ENCODE measurements around the gene GID8.

The GID8 gene

DNA sequence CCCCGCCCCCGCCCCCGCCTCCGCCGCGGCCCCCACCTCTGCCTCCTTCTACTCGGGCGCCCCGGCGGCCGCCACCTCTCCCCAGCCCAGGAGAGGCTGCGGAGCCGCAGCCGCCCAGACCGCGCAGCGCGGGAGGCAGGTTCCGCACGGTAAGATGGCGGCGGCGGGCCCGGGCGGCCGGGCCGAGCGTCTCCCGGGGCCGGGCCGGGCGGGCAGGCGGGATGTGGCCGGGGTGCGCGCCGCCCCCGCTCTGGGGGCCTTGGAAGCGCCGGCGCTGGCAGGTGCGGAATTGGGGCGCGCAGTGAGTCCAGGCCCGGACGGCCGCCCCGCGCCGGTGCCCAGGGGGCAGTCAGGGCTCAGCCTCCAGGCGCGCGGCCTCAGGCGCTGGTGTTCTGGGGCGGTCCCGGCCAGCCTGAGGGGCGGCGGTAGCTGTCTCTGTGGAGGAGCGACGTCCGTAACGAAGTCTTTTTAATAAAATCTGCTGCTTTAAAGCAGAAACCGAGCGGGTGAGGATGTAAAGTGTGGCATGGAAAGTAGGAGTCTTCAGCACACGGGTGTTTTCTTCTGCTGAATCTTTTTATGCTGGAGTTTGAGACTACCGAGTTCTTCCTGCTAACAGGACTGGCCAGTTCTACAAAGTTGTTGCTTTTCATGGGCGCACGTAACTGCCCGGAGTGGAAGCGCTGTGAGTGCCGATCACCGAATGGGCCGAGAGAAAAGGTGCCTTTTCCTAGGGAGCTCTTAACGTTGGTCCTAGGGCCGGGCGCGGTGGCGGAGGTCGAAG, at the start of gene GID8:
Gene GID8, plus strand, starts transcription at position 43 of the 784 bp plus-strand sequence. CDS start 3,356 bp downstream, outside the sequence.
- H3K4me3 Mint-ChIP-seq: no peak within 1 kb of the TSS
- DNase-seq (ENCODE audit: low spot score in 2 of 2) (peak; percentile 63), ATAC-seq (peak; percentile 76)
- no peaks in the 10 kb centered on the region for H3K9me3 Mint-ChIP-seq
- H3K36me3 Mint-ChIP-seq: peaks cover 50% of the 10 kb centered on the region
- peak within 1 kb of the TSS; percentile 98 for H3K27ac Mint-ChIP-seq
- H3K4me1 Mint-ChIP-seq: peaks cover 27% of the 10 kb centered on the region

DNA sequence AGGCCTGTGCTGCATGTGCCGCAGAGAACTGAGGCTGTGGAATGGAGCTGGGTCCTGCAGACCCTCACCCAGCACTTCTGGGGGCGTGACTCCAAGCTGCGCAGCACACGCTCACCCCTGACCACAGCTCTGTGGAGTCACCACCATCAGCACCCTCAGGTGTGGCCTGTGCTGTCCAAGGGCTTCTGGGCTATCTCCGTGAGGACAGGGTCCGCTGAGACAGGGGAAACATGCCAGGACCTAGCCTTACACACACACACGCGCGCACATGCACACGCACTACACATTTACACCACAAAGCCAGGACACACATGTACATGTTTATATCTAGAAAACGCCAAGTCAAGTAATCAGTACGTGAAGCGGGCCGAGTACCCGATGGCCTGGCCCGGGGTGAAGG, 49.5 kb upstream of the GID8 start:
- Mint-ChIP-seq H3K4me3 (no peak overlapping the region), H3K4me1 (peaks cover 12% of the 10 kb centered on the region), H3K36me3 (peaks cover 75% of the 10 kb centered on the region), H3K27ac (no peak overlapping the region), H3K9me3 (no peaks in the 10 kb centered on the region)
- ATAC-seq (no peak), DNase-seq (ENCODE audit: low spot score in 2 of 2) (no peak)

- no peak overlapping the region for H3K4me3 Mint-ChIP-seq
- ATAC-seq (no peak), DNase-seq (ENCODE audit: low spot score in 2 of 2) (no peak)
- peaks cover 12% of the 10 kb centered on the region for H3K4me1 Mint-ChIP-seq
- H3K27ac Mint-ChIP-seq: no peak overlapping the region
- peaks cover 80% of the 10 kb centered on the region for H3K36me3 Mint-ChIP-seq
- no peaks in the 10 kb centered on the region for H3K9me3 Mint-ChIP-seq
Observed at GRCh38 chr20:62888910-62889309, 49.0 kb upstream of the GID8 start.

DNA sequence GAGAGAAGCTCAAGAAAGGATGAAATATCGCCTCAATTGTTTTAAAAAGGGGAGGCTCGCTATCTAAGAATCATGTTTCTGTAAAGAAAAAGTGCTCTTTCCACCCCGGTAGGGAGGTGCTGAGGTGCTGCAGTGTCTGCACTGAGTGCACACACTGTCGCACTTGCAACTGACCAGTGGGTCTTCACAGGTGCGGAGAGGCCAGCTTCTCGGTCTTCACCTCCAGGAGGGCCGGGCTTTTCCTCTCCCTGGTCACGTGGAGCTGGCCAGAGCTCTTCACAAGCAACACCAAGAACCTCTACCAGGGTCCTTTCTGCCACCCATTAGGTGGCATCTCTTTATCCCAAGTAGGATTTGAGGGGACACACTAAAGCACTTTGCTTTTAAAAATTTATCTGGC, 48.5 kb upstream of the GID8 start:
- no peak overlapping the region for H3K27ac Mint-ChIP-seq
- H3K4me1 Mint-ChIP-seq: peaks cover 12% of the 10 kb centered on the region
- no peak for ATAC-seq
- H3K36me3 Mint-ChIP-seq: peaks cover 85% of the 10 kb centered on the region
- no peaks in the 10 kb centered on the region for H3K9me3 Mint-ChIP-seq
- DNase-seq (ENCODE audit: low spot score in 2 of 2): no peak
- H3K4me3 Mint-ChIP-seq: no peak overlapping the region

DNA sequence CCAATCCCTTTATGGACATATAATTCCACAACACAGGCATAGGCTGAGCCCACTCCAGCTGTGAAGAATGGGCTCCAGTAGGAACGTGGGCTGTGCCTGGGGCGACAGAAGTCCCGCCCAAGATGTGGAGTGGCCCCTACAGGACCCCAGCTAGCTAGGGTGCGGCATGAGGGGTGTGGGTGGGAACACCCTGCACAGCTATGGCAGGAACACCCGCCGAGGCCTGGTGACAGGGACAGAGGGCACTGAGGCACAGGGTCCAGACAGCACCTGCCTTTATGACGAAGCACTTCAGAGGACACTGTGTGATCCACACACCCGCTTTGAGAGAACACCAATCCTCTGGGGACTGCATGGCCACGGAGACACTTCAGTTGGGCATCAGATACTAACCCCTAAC, 48.1 kb upstream of the GID8 start:
- Mint-ChIP-seq H3K27ac (no peak overlapping the region), H3K36me3 (peaks cover 90% of the 10 kb centered on the region), H3K9me3 (no peaks in the 10 kb centered on the region), H3K4me3 (no peak overlapping the region), H3K4me1 (peaks cover 12% of the 10 kb centered on the region)
- ATAC-seq (no peak), DNase-seq (ENCODE audit: low spot score in 2 of 2) (no peak)

GRCh38 chr20:62890444-62890843, 47.5 kb upstream of the GID8 start:
- Mint-ChIP-seq H3K9me3 (no peaks in the 10 kb centered on the region), H3K36me3 (peaks cover 95% of the 10 kb centered on the region), H3K4me3 (no peak overlapping the region), H3K4me1 (peaks cover 16% of the 10 kb centered on the region), H3K27ac (peak overlapping the region; percentile 56)
- ATAC-seq (no peak), DNase-seq (ENCODE audit: low spot score in 2 of 2) (no peak)

- ATAC-seq (no peak), DNase-seq (ENCODE audit: low spot score in 2 of 2) (no peak)
- Mint-ChIP-seq H3K27ac (no peak overlapping the region), H3K9me3 (no peaks in the 10 kb centered on the region), H3K4me3 (no peak overlapping the region), H3K4me1 (peaks cover 18% of the 10 kb centered on the region), H3K36me3 (peaks cover 100% of the 10 kb centered on the region)
Observed at GRCh38 chr20:62891111-62891510, 46.8 kb upstream of the GID8 start.

DNA sequence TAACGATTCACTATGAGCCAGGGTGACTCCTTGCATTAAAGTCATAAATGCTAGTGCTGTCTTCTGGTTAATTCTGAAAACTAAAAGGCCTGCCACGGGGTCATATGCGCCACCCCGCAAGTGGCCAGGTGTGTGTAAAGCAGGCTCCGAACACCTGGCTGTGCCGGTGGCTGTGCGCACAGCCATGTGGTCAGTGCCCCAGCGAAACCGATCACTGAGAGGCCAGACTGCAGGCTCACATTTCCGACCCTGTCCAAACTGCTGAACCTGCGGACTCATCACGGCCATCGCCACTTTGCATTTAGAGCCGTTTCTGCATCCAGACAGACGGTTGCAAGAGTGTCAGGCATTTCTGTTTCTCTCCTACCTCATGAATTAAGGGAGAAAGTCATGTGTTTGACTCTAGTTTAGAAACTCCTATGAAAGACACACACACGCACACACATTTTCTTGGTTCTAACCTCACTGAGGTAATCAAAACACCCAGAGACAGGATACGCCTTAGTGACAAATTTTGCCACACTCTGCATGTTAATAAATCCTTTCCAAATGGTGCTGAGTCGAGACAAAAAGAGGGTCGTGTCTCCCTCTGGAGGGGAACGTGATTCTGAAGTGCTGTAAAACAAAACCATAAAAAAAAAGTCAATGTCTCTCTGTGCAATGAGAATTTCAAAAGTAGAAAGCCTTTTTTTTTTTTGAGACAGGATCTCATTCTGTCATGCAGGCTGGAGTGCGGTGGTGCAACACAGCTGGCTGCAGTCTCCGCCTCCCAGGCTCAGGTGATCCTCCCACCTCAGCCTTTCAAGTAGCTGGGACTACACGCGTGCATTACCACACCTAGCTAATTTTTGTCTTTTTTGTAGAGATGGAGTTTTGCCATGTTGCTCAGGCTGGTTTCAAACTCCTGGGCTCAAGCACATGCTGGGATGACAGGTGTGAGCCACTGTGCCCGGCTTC, 45.3 kb upstream of the GID8 start:
- Mint-ChIP-seq H3K4me1 (peaks cover 11% of the 10 kb centered on the region), H3K9me3 (no peaks in the 10 kb centered on the region), H3K36me3 (peaks cover 93% of the 10 kb centered on the region), H3K27ac (no peak overlapping the region), H3K4me3 (no peak overlapping the region)
- DNase-seq (ENCODE audit: low spot score in 2 of 2): no peak
- no peak for ATAC-seq

GRCh38 chr20:62893700-62894099, 44.2 kb upstream of the GID8 start:
- Mint-ChIP-seq H3K27ac (no peak overlapping the region), H3K4me3 (no peak overlapping the region), H3K36me3 (peaks cover 88% of the 10 kb centered on the region), H3K4me1 (peaks cover 13% of the 10 kb centered on the region), H3K9me3 (no peaks in the 10 kb centered on the region)
- DNase-seq (ENCODE audit: low spot score in 2 of 2) (no peak), ATAC-seq (no peak)

- ATAC-seq (no peak), DNase-seq (ENCODE audit: low spot score in 2 of 2) (no peak)
- H3K36me3 Mint-ChIP-seq: peaks cover 88% of the 10 kb centered on the region
- H3K4me1 Mint-ChIP-seq: peaks cover 19% of the 10 kb centered on the region
- H3K9me3 Mint-ChIP-seq: no peaks in the 10 kb centered on the region
- H3K27ac Mint-ChIP-seq: no peak overlapping the region
- H3K4me3 Mint-ChIP-seq: no peak overlapping the region
Observed at GRCh38 chr20:62894261-62894660, 43.7 kb upstream of the GID8 start.

DNA sequence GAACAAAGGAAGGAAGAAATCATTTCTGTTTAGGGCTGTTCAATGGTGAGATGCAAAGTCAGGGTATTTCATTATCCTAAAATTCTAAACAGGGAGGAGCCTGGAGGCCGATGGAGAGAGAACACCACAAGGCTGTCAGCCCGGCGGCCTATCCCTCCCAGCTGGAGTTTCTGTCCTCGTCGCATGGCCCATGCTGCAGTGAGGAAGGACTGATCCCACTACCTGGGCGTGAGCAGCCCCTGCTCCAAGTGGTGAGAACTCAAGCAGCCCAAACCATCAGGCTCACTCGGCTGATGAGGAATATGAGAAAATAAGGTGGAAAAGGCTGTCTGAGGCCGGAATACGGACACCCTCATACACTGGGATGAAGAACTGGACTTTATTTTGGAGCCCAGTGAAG, 42.4 kb upstream of the GID8 start:
- H3K9me3 Mint-ChIP-seq: no peaks in the 10 kb centered on the region
- ATAC-seq (no peak), DNase-seq (ENCODE audit: low spot score in 2 of 2) (no peak)
- peaks cover 31% of the 10 kb centered on the region for H3K4me1 Mint-ChIP-seq
- H3K27ac Mint-ChIP-seq: peak overlapping the region; percentile 52
- H3K36me3 Mint-ChIP-seq: peaks cover 88% of the 10 kb centered on the region
- no peak overlapping the region for H3K4me3 Mint-ChIP-seq

GRCh38 chr20:62896526-62896925, 41.4 kb upstream of the GID8 start:
- DNase-seq (ENCODE audit: low spot score in 2 of 2) (no peak), ATAC-seq (no peak)
- H3K4me1 Mint-ChIP-seq: peaks cover 32% of the 10 kb centered on the region
- H3K27ac Mint-ChIP-seq: no peak overlapping the region
- H3K9me3 Mint-ChIP-seq: no peaks in the 10 kb centered on the region
- H3K4me3 Mint-ChIP-seq: no peak overlapping the region
- H3K36me3 Mint-ChIP-seq: peaks cover 87% of the 10 kb centered on the region

- Mint-ChIP-seq H3K4me3 (no peak overlapping the region), H3K36me3 (peaks cover 87% of the 10 kb centered on the region), H3K9me3 (no peaks in the 10 kb centered on the region), H3K27ac (no peak overlapping the region), H3K4me1 (peaks cover 32% of the 10 kb centered on the region)
- DNase-seq (ENCODE audit: low spot score in 2 of 2): no peak
- ATAC-seq: no peak
Observed at GRCh38 chr20:62897666-62898065, 40.3 kb upstream of the GID8 start.

GRCh38 chr20:62898093-62898964, 39.6 kb upstream of the GID8 start:
- H3K36me3 Mint-ChIP-seq: peaks cover 87% of the 10 kb centered on the region
- no peaks in the 10 kb centered on the region for H3K9me3 Mint-ChIP-seq
- H3K27ac Mint-ChIP-seq: peak overlapping the region; percentile 37
- ATAC-seq (no peak), DNase-seq (ENCODE audit: low spot score in 2 of 2) (no peak)
- H3K4me3 Mint-ChIP-seq: peak overlapping the region; percentile 47
- peaks cover 36% of the 10 kb centered on the region for H3K4me1 Mint-ChIP-seq

All from stimulated activated effector memory CD8-positive, alpha-beta T cell treated with anti-CD3 and anti-CD28 coated beads, Interleukin-12 subunit alpha, Interleukin-12 subunit beta, amount 100 ng/mL, for 72 hours (primary cell).